ENCODE data around the gene KL. TPM values are rescaled to one million over a fixed set of nuclear protein-coding genes. Genes with fewer than 3 reads are reported as not detected.

The KL gene
- total RNA-seq: 4.2 TPM
- polyA plus RNA-seq (ENCODE audit: insufficient read depth in 1 of 8, insufficient read length in 8 of 8, low replicate concordance in 1 of 8): 1 to 10 TPM; 1.9 to 2.7 (median 2.5) TPM
- long read RNA-seq, donor 1: 0 reads
- long read RNA-seq, donor 2: 0 reads
- long read RNA-seq, donor 3: 0 reads
- long read RNA-seq, donor 4, full-length matches to known transcripts: 1 of 1 reads
- long read RNA-seq, donor 4, partial matches to known transcripts: 0 of 1 reads
- long read RNA-seq, donor 4, other reads (novel, unspliced or antisense): 0 of 1 reads
- long read RNA-seq, donor 5: 0 reads
- long read RNA-seq, donor 6: 0 reads
- long read RNA-seq, donor 7: 0 reads
- long read RNA-seq, donor 8: 0 reads
- long read RNA-seq, donor 9: 0 reads
- long read RNA-seq, donor 10: 0 reads
- long read RNA-seq, donor 11, full-length matches to known transcripts: 1 of 1 reads
- long read RNA-seq, donor 11, partial matches to known transcripts: 0 of 1 reads
- long read RNA-seq, donor 11, other reads (novel, unspliced or antisense): 0 of 1 reads

DNA sequence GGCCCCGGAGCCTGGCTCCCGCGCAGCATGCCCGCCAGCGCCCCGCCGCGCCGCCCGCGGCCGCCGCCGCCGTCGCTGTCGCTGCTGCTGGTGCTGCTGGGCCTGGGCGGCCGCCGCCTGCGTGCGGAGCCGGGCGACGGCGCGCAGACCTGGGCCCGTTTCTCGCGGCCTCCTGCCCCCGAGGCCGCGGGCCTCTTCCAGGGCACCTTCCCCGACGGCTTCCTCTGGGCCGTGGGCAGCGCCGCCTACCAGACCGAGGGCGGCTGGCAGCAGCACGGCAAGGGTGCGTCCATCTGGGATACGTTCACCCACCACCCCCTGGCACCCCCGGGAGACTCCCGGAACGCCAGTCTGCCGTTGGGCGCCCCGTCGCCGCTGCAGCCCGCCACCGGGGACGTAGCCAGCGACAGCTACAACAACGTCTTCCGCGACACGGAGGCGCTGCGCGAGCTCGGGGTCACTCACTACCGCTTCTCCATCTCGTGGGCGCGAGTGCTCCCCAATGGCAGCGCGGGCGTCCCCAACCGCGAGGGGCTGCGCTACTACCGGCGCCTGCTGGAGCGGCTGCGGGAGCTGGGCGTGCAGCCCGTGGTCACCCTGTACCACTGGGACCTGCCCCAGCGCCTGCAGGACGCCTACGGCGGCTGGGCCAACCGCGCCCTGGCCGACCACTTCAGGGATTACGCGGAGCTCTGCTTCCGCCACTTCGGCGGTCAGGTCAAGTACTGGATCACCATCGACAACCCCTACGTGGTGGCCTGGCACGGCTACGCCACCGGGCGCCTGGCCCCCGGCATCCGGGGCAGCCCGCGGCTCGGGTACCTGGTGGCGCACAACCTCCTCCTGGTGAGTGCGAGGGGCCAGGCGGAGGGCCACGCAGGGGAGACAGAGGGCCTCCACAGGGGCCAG lies at the start of gene KL:
TSS of gene KL (plus strand) at position 10 of the 909 bp plus-strand sequence. CDS start at position 28, 18 bp downstream.
- Histone ChIP-seq H3K36me3 (ENCODE audit: control insufficient read depth, insufficient read depth, low read length) (no peaks in the 10 kb centered on the region), H3K4me3 (ENCODE audit: low read length) (peak within 1 kb of the TSS; percentile 67), H3K4me1 (ENCODE audit: control insufficient read depth, insufficient read depth, low read length) (peaks cover 12% of the 10 kb centered on the region), H3K9me3 (replicated peaks; ENCODE audit: control insufficient read depth, low read depth, low read length) (no peaks in the 10 kb centered on the region), H3K27ac (ENCODE audit: low read length) (peak within 1 kb of the TSS; percentile 79), H3K27me3 (ENCODE audit: control insufficient read depth, insufficient read depth, low read length) (peaks cover 31% of the 10 kb centered on the region)
- 3% methylated on average over 105 of the region's 106 CpGs for WGBS (ENCODE audit: insufficient coverage)
- peak; percentile 58 for DNase-seq

DNA sequence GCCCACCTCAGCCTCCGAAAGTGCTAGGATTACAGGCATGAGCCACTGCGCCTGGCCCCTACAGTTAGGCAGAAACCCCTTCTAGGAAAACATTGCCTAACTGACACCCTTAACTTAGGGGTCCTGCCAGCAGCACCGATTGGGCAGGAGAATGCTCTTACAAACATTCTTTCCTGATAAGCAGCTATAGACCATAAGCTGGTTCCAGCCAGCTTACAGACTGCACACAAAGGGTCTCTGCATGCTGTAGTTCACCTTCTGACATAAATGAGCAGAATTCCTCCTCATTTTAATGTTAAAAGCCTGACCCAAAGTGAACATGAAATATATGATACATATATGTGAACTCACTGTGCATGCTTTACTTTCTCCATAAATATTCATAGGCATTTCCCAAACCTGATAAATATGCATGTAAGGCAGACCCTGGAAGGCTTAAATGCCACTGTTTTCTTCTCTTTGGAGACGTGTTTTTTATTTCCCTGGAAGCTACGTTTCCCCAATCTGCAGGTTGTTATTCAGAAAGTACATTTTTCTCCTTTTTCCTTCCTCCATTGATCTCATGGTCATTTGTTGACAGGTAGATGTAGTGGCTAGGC lies 48.5 kb upstream of the KL start:
- no peak for DNase-seq
- H3K27ac ChIP-seq (ENCODE audit: low read length): no peak overlapping the region
- H3K4me1 ChIP-seq (ENCODE audit: control insufficient read depth, insufficient read depth, low read length): peaks cover 4% of the 10 kb centered on the region
- H3K9me3 ChIP-seq (replicated peaks; ENCODE audit: control insufficient read depth, low read depth, low read length): no peaks in the 10 kb centered on the region
- no peak overlapping the region for H3K4me3 ChIP-seq (ENCODE audit: low read length)
- no peaks in the 10 kb centered on the region for H3K36me3 ChIP-seq (ENCODE audit: control insufficient read depth, insufficient read depth, low read length)
- H3K27me3 ChIP-seq (ENCODE audit: control insufficient read depth, insufficient read depth, low read length): no peaks in the 10 kb centered on the region
- 93% methylated on average over 4 of the region's 5 CpGs for WGBS (ENCODE audit: insufficient coverage)

DNA sequence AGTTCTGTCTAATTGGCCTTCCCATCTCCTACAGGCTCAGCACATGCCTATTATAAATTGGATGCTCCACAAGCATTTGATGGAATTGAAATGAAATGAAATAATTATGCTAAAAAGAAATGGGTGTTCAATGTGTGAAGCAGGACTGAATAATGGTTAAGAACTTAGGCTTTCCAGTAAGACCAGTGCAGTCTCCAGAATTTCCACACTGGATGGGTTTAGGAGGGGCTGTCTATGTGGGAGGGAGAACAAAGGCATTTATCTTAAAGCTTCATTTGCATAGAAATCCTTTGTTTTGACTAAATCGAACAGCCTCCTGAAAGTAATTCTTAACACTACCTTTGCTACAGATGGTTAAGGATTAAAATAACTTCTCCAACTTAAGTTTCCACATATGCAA lies 47.9 kb upstream of the KL start:
- Histone ChIP-seq H3K9me3 (replicated peaks; ENCODE audit: control insufficient read depth, low read depth, low read length) (no peaks in the 10 kb centered on the region), H3K27ac (ENCODE audit: low read length) (no peak overlapping the region)
- WGBS (ENCODE audit: insufficient coverage): no CpG with 5 or more reads among the region's 1 CpG

DNA sequence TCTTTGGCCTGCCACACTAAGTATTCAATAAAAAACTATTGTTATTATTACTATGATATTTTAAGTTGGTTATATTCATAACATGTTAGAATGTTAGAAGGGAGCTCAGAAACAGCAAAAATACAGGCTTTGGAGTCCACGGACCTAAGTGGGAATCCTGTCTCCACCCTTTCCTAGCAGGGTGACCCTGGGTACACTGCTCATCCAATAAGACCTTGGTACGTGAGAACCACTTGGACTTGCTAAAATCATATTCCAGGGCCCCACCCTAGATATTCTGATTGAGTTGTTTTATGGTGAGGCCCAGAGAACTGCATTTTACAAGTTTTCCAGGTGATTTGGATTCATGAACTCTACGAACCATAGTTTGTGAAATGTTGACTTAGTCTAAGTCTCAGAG lies 47.4 kb upstream of the KL start:
- no peak for DNase-seq
- no peaks in the 10 kb centered on the region for H3K27me3 ChIP-seq (ENCODE audit: control insufficient read depth, insufficient read depth, low read length)
- H3K9me3 ChIP-seq (replicated peaks; ENCODE audit: control insufficient read depth, low read depth, low read length): no peaks in the 10 kb centered on the region
- no peaks in the 10 kb centered on the region for H3K36me3 ChIP-seq (ENCODE audit: control insufficient read depth, insufficient read depth, low read length)
- peak overlapping the region; percentile 89 for H3K27ac ChIP-seq (ENCODE audit: low read length)
- WGBS (ENCODE audit: insufficient coverage): no CpG with 5 or more reads among the region's 3 CpGs
- no peak overlapping the region for H3K4me3 ChIP-seq (ENCODE audit: low read length)
- peaks cover 4% of the 10 kb centered on the region for H3K4me1 ChIP-seq (ENCODE audit: control insufficient read depth, insufficient read depth, low read length)

More for the DNA sequence above, 47.9 kb upstream of the KL start:
- peaks cover 4% of the 10 kb centered on the region for H3K4me1 ChIP-seq (ENCODE audit: control insufficient read depth, insufficient read depth, low read length)
- no peak for DNase-seq
- H3K4me3 ChIP-seq (ENCODE audit: low read length): no peak overlapping the region
- H3K36me3 ChIP-seq (ENCODE audit: control insufficient read depth, insufficient read depth, low read length): no peaks in the 10 kb centered on the region
- H3K27me3 ChIP-seq (ENCODE audit: control insufficient read depth, insufficient read depth, low read length): no peaks in the 10 kb centered on the region

DNA sequence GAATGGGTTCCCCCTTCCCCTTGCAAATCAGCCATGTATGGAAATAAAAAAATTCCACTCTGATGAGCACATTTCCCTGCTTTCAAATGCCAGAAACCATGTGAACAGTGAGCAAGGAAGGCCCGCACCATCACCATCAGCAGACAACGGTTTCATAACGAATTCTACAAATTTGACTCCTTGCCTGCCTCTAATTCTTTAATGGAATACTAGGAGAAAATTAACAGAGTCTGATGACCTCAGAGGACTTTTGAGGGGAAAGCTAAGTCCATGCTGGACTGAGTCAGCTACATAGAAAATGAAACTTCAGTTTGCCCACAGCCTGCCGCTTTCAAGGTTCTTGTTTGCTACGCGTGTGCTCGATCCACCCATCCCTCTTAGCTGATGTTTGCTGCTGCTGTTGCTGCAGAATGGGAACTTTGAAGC lies 46.7 kb upstream of the KL start:
- peak overlapping the region; percentile 89 for H3K27ac ChIP-seq (ENCODE audit: low read length)
- peak; percentile 86 for DNase-seq
- no peak overlapping the region for H3K4me3 ChIP-seq (ENCODE audit: low read length)
- WGBS (ENCODE audit: insufficient coverage): 60% methylated on average over 1 of the region's 7 CpGs
- peaks cover 4% of the 10 kb centered on the region for H3K4me1 ChIP-seq (ENCODE audit: control insufficient read depth, insufficient read depth, low read length)
- H3K27me3 ChIP-seq (ENCODE audit: control insufficient read depth, insufficient read depth, low read length): no peaks in the 10 kb centered on the region
- H3K9me3 ChIP-seq (replicated peaks; ENCODE audit: control insufficient read depth, low read depth, low read length): no peaks in the 10 kb centered on the region
- no peaks in the 10 kb centered on the region for H3K36me3 ChIP-seq (ENCODE audit: control insufficient read depth, insufficient read depth, low read length)

DNA sequence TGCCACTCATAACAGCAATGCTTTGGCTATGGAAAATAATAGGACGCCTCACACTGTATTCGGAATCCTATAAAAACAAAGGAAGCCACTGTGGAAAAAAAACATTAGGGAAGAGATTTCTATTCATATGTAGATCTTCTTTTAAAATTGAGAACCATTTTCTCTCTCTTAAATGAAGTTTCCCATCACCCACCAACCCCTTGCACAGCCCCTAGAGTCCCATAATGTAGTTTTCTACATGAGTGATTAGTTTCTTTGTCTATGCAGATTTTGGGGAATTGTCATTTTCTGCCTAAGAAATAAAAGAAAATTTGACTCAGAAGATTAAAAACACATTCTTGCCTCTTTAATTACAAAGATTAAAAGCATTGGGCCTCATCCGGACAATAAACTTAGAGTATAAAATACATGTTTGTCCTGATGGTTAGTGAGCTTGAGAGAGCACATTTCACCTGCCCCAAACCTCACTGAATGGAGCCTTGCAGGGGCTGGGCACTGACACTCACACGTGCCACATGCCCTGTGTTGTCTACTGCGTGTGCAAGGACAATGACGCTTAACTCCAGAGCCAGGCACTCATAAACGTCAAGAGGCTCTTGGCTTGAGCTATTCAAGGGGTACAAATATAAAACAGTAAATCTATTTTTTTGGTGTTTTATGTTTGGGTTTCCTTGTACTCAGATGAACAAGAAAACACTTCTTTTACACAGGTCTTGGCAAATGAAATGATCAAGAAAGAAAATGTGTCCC lies 40.0 kb upstream of the KL start:
- WGBS (ENCODE audit: insufficient coverage): 83% methylated on average over 2 of the region's 7 CpGs
- no peak for DNase-seq
- no peak overlapping the region for H3K27ac ChIP-seq (ENCODE audit: low read length)
- no peaks in the 10 kb centered on the region for H3K4me1 ChIP-seq (ENCODE audit: control insufficient read depth, insufficient read depth, low read length)
- no peaks in the 10 kb centered on the region for H3K9me3 ChIP-seq (replicated peaks; ENCODE audit: control insufficient read depth, low read depth, low read length)
- H3K27me3 ChIP-seq (ENCODE audit: control insufficient read depth, insufficient read depth, low read length): no peaks in the 10 kb centered on the region
- no peaks in the 10 kb centered on the region for H3K36me3 ChIP-seq (ENCODE audit: control insufficient read depth, insufficient read depth, low read length)
- H3K4me3 ChIP-seq (ENCODE audit: low read length): no peak overlapping the region

DNA sequence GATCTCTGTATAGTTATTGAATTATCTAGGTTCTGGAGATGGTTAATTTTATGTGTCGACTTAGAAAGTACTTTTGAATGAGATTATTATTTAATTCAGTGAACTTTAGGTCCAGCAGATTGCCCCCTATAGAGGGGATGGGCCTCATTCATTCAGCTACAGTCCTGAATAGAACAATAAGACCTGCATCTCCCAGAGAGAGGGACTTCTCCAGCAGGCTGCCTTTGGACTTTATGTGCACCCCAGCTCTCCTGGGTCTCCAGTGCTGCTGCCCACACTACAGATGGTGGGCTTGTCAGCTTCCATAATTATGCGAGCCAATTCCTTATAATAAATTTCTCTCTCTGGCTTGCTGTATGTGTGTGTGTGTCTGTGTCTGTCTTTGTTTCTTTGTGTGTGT lies 39.3 kb upstream of the KL start:
- H3K27me3 ChIP-seq (ENCODE audit: control insufficient read depth, insufficient read depth, low read length): no peaks in the 10 kb centered on the region
- H3K4me1 ChIP-seq (ENCODE audit: control insufficient read depth, insufficient read depth, low read length): no peaks in the 10 kb centered on the region
- no peaks in the 10 kb centered on the region for H3K9me3 ChIP-seq (replicated peaks; ENCODE audit: control insufficient read depth, low read depth, low read length)
- no peak overlapping the region for H3K27ac ChIP-seq (ENCODE audit: low read length)
- H3K36me3 ChIP-seq (ENCODE audit: control insufficient read depth, insufficient read depth, low read length): no peaks in the 10 kb centered on the region
- no peak overlapping the region for H3K4me3 ChIP-seq (ENCODE audit: low read length)
- DNase-seq: no peak
- no CpG with 5 or more reads among the region's 2 CpGs for WGBS (ENCODE audit: insufficient coverage)

DNA sequence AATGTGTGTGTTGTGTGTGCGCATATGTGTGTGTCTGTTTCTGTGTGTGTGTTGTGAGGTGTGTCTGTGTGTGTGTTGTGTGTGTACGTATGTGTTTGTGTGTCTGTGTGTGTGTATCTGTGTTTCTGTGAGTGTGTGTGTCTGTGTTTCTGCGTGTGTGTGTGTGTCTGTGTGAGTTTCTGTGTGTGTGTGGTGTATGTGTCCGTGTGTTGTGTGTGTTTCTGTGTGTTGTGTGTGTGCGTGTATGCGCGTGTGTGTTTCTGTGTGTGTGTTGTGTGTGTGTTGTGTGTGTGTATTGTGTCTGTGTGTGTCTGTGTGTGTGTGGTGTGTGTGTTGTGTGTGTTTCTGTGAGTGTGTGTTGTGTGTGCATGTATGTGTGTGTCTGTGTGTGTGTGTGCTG lies 38.9 kb upstream of the KL start:
- Histone ChIP-seq H3K9me3 (replicated peaks; ENCODE audit: control insufficient read depth, low read depth, low read length) (no peaks in the 10 kb centered on the region), H3K27ac (ENCODE audit: low read length) (no peak overlapping the region), H3K27me3 (ENCODE audit: control insufficient read depth, insufficient read depth, low read length) (no peaks in the 10 kb centered on the region), H3K4me1 (ENCODE audit: control insufficient read depth, insufficient read depth, low read length) (no peaks in the 10 kb centered on the region), H3K36me3 (ENCODE audit: control insufficient read depth, insufficient read depth, low read length) (no peaks in the 10 kb centered on the region), H3K4me3 (ENCODE audit: low read length) (no peak overlapping the region)
- DNase-seq: no peak
- 83% methylated on average over 6 of the region's 7 CpGs for WGBS (ENCODE audit: insufficient coverage)

DNA sequence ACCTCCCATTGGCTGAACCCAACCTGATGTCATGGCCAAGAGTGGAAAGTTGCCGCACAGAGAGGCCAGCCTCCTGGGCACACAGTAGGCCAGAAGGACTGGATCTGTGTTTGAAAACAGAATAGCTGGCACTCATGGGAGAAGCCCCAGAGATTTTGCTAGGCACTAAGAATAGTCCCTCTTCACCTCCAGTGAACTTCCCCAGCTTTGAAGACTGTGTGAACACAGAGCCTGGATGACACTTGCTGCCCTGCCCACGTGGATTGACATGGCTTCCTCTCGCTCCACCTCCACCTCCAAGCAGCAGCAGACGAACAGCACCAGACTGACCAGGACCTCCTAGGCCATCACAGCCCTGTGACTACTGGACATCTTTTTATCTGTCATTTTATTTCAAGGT lies 37.9 kb upstream of the KL start:
- WGBS (ENCODE audit: insufficient coverage): 88% methylated on average over 3 of the region's 4 CpGs
- Histone ChIP-seq H3K36me3 (ENCODE audit: control insufficient read depth, insufficient read depth, low read length) (no peaks in the 10 kb centered on the region), H3K27me3 (ENCODE audit: control insufficient read depth, insufficient read depth, low read length) (no peaks in the 10 kb centered on the region), H3K4me1 (ENCODE audit: control insufficient read depth, insufficient read depth, low read length) (no peaks in the 10 kb centered on the region), H3K27ac (ENCODE audit: low read length) (no peak overlapping the region), H3K4me3 (ENCODE audit: low read length) (no peak overlapping the region), H3K9me3 (replicated peaks; ENCODE audit: control insufficient read depth, low read depth, low read length) (no peaks in the 10 kb centered on the region)
- no peak for DNase-seq
